Hematopoietic multipotent progenitor cell treated with erythropoietin and hydrocortisone succinate and interleukin-3 and kit ligand, for 17 days (in vitro differentiated cells): ENCODE results near the gene PLIN4.
A peak's percentile ranks its signal among the peaks of the same experiment; 100 is the strongest.

Source experiments
- DNase-seq: peaks from one replicate; pipeline ENCODE4 v3.0.0-alpha.2; 2015; ENCODE audit warnings: low spot score

Gene PLIN4

DNA sequence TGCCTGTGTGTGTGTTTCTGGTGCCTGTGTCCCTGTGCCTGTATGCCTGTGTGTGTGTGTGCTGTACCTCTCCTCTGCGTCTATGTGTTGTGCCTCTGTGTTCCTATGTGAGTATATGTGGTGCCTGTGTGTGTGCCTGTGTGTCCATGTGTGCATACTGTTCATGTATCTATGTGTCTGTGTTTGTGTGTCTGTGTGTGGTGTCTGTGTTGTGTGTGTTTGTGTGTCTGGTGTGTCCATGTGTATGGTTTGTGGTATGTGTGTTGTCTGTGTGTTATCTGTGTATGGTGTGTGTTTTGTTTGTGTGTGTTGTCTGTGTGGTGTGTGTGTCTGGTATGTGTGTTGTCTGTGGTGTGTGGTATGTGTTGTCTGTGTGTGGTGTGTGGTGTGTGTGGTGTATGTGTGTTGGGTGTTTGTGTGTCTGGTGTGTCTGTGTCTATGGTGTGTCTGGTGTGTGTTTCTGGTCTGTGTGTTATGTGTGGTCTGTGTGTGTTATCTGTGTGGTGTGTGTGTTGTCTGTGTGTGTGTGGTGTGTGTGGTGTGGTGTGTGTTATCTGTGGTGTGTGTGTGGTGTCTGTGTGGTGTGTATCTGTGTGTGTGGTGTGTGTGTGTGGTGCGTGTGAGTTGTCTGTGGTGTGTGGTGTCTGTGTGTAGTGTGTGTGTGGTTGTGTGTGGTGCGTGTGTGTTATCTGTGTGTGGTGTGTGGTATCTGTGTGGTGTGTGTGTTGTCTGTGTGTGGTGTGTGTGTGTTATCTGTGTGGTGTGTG is 25.8 kb downstream of the PLIN4 start:
- DNase-seq, result no peak

DNA sequence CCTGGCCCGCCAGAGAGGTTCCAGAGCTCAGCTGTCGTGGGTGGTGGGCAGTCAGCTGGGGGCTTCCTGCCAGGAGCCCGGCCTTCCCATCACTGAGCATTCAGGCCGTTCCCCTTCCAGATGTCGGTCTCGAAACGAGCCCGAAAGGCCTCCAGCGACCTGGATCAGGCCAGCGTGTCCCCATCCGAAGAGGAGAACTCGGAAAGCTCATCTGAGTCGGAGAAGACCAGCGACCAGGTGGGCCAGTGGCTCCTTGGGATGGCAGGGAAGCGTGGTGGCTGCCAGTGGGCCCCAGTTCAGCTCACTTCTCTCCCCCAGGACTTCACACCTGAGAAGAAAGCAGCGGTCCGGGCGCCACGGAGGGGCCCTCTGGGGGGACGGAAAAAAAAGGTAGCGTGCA is 26.8 kb downstream of the PLIN4 start:
- no peak for DNase-seq

DNA sequence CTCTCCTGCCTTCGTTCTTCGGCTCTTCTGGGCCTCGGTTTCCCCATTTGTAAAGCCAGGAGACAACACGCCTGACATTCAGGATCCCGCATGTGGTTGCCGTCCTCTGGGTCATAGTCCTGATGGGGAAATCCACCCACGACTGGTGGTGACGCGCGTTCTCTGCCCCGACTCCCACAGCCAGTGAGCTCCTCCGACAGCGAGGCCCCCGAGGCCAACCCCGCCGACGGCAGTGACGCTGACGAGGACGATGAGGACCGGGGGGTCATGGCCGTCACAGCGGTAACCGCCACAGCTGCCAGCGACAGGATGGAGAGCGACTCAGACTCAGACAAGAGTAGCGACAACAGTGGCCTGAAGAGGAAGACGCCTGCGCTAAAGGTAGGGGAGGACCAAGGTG is 29.8 kb downstream of the PLIN4 start:
- no peak for DNase-seq

DNA sequence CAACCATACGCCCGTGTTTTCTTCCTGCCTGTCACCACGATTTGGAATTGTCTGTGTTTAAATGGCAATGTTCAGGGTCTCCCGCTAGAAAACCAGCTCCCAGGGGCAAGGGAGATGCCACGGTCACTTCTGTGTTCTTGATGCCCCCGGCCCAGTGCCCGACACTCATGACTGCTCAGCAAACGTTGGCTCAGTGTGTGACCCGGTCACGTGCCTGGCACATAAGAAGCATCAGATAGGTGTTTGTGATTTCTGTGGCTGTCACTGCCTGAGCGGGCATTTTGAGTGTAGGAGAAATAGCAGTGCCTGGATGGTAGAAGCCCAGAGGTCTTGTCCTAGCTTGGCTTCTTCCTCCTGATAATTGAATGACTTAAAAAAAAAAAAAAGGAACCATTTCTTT is 30.7 kb downstream of the PLIN4 start:
- DNase-seq, result no peak

DNA sequence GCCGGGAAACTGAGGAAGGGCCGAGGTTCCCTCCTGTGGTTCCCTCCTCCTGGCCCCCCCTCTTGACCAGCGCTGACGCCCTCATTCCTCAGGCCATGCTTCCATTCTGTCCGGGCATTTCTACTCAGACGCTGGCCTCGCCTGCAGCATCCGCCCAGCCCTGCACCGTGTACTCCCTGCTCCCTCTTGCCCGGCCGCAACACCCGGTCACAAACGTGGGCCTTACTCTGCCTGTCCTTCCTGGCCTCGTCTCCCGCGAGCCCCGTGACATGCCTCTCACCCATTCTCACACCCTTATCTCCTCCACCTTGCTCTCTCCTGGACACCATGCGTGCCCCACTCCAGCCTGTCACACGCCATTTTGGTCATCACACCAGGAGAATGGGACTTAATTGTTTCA is 34.9 kb downstream of the PLIN4 start:
- DNase-seq, result no peak

DNA sequence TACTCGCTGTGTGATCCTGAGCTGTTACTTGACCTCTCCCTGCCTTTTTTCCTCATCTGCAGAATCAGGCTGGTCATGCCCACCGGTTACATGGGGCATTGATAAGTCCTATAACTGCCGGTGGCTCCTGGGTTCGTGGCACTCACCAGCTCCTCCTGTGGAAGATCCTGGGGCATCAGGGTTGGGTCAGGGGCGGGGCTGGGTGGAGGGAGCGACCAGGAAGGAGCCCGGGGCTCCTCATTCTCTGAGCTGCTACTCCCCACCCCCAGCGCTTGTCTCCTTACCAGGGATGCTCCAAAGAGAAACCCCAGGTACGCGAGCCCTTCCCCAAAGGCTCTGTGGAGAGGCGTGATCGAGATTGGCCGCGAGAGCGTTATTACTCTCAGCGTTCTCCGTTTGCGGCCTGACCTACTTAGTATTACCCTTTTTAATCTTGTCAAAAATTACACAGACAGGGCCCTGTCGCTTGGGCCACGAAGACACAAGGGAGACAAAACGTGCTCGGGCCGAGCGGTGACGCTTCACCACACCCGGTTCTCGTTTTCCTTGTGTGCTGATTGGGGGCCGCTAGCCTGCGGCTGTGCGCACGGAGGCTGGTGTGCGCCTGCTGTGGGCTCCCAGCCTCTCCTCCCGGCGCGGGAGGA is 35.4 kb downstream of the PLIN4 start:
- no peak for DNase-seq

DNA sequence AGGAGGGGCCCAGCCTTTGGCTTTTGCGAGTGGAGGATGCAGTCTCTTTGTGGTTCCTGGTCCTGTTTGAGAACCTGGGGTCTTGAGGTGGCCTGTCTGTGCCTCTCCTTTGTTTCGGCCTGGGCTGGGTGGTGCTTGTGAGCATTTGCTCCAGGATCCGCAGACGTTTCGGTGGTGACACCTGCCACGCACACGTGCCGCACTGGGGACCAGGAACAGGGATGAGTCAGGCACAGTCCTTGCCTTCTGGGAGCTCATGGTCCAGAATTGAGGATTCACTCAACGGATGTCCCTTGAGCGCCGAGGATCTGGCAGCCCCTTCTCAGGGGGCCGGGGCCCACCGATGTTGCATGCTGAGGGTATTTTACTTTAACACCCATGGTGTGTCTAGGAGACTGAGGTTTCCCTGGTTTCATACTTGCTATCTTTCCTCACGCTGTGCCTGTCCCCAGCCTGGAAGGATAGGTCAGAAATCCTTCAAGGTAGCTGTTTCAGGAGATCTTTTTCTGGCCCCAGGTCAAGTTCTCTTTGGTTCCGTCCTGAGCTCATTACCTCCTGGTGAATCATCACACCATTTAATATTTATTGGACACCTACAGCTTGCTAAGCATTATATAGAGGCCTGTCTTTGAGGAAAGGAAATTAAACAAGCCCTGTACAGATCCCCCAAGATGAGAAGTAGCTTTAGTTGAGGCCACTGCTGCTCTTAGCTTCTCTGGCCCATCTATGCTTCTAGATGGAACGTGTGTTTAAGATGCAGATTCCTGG is 41.1 kb downstream of the PLIN4 start:
- no peak for DNase-seq

DNA sequence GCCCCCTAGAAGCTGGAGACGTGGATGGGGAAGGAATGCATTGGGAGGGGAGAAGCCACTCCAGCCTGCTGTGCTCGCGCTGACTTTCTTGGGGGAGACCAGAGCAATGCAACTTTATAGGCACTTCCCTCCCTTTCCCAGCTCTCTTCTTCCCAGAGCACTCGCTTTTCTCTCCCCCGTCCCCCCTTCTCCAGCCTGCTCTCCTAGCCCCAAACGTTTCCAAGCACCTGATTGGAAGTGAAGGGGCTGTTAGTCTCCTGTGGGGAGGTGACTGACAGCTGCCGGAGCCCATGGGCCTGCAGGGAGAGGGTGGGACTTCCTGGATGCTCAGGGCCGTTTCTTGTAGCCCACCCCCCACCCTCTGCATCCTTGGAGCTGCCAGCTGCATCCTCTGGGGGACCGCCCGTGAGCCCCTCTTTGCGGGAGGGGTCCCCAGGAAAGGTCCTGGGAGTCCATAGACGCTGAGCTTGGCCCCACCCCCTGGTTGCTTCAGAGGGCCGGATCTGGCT is 43.7 kb downstream of the PLIN4 start:
- DNase-seq, result no peak

DNA sequence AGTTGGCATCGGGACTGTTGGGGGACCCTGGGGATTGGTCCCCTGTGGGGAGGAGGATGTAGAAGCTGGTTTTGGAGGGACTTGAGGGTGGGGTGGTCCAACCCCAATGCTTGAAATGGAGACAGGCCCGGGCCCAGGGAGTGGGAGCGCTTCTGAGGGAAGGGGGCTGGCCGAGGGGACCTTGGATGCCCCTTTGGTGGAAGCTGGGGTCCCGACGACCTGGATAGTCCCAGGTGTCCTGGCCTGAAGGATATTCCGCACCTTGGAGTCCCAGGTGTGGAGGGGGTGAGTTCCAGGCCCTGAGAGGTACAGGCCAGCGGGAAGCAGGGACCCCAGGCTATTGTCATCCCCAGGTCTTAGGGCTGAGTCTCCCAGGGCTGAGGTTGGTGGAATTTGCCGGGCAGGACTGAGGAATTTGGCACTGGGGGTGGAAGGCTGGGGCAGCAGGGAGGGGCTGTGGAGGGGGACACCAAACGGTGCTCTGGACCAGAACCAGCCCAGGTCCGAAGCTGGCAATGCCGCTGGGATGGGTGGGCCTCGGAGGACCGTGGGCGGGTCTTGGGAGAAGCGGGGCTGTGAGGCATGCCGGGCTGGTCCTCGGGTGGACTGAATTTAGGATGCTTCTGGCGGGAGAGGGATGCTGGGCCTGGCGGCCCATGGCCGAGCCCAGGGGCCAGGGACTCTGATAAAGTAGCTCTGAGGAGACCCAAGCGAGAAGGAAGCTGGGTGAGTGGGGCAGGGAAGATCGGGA is 44.3 kb downstream of the PLIN4 start:
- no peak for DNase-seq

DNA sequence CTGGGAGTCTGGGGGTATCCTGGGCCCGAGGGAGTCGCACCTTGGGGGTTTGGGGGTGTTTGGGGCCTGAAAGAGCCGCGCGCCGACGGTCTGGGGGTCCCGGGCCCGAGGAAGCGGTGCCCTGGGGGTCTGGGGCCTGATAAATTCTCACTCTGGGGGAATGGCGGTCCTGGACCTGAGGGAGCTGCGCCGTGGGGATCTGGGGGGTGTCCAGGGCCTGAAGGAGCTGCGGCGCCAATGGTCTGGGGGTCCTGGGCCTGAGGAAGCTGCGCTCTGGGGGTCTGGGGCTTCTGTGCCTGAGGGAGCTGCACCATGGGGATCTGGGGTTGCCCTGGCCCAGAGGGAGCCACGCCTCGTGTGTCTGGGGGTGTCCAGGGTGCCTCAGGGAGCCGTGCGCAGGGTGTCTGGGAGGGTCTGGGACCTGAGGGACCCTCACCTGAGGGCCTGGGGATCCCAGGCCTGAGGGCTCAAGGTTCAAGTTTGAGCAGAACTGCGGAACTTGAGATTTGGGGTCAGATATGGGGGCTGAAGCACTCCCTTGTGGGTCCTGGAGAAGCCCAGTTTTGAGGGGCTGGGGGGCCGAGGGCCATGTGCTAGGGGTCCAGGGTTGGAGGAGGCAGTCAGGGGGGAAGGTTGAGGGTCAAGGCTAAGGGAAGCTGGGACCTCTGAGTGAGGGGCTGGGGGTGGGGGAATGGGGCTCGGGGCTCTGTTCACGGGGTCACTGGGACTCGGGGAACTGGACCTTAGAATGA is 45.1 kb downstream of the PLIN4 start:
- no peak for DNase-seq

DNA sequence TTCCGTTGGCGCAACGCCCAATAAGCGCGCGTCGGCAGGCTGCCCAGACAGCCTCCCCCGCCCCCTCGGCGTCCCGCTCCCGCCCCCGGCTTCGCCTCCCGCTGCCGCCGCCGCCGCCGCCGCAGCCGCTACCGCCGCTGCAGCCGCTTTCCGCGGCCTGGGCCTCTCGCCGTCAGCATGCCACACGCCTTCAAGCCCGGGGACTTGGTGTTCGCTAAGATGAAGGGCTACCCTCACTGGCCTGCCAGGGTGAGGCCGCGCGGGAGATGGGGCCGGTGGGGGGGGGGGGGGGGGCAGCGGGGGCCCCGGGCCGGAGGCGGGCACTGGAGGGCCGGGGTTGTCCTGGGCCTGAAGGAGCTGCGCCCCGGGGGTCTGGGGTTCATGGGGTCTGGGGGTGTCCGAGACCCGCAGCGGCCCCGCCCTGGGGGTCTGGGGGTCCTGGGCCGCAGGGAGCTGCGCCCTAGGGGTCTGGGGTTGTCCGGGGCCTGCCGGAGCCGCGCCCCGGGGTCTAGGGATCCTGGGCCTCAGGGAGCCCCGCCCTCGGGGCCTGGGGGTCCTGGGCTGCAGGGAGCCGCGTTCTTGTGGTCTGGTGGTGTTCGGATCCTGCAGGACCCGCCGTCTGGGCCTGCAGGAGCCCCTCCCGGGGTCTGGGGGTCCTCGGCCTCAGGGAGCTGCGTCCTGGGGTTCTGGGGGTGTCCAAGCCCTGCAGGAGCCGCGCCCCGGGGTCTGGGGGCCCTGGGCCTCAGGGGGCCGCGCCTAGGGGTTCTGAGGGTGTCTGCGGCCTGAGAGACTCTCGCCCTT is 45.9 kb downstream of the PLIN4 start, which contains the start of gene HDGFL2:
TSS of gene HDGFL2 (plus strand) at position 124 of the 801 bp plus-strand sequence. CDS start at position 178, 54 bp downstream.
- DNase-seq, result no peak

DNA sequence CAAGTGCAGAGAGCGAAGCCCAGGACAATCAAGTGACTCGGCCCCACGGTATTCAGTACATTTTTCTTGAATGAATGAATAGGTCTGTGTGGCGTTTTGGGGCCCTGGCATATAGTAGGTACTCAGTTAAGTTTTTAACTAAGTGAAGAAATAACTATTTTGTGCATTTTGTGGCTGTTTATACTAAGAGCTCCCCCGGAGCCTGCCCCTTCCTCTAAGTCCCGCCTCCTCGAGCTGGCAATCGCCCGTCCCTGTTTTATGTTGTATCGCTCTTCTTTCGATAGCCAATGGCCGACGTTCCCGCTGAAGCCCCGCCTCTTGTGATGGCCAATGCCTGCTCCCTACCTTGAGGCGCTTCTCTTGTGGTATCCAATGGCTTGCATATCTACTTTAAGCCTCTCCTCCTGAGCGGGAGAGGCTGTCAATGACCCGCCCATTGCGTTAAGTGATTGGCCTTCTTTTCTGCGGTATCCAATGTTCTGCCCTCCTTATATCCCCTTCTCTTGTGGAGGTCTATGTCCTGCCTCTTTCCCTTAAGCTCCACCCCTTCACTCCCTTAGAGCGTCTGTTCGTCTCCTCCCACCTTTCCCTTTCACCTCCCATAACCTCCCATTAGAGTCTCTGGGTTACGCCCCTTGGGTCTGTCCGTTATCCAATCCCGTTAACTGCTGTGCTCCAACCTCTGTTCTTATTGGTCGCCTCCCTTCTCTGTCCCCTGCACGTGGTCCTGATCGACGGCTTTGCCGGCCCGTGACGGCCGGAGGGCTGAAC is 46.7 kb downstream of the PLIN4 start:
- peak; percentile 100 for DNase-seq

DNA sequence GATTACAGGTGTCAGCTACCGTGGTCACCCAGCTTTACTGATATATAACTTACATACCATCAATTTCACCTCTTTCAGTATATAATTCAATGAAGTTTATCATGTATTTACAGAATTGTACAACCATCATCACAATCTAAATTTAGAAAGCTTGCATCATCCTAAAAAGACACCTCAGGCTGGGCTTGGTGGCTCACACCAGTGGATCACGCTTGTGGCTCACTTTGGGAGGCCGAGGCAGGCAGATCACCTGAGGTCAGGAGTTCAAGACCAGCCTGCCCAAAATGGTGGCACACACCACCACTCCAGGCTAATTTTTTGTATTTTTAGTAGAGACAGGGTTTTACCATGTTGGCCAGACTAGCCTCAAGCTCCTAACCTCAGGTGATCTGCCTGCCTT is 50.5 kb downstream of the PLIN4 start:
- no peak for DNase-seq

DNA sequence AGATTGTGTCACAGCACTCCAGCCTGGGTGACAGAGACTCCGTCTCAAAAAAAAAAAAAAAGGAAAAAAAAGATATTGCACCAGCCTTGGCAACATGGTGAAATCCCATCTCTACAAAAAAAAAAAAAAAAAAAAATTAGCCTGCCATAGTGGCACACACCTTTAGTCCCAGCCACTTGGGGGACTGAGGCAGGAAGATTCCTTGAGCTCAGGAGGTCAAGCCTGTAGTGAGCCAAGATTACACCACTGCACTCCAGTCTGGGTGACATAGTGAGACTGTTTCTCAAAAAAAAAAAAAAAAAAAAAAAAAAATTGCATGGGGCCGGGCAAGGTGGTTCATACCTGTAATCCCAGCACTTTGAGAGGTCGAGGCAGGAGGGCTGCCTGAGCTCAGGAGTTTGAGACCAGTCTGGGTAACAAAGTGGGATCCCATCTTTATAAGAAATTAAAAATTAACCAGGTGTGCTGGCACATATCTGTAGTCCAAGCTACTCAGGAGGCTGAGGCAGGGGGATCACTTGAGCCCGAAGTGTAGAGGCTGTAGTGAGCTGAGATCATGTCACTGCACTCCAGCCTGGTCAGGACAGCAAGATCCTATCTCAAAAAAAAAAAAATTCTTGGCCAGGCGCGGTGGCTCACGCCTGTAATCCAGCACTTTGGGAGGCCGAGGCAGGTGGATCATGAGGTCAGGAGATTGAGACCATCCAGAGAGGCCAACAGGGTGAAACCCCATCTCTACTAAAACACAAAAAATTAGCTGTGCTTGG is 53.3 kb downstream of the PLIN4 start:
- DNase-seq, result no peak

DNA sequence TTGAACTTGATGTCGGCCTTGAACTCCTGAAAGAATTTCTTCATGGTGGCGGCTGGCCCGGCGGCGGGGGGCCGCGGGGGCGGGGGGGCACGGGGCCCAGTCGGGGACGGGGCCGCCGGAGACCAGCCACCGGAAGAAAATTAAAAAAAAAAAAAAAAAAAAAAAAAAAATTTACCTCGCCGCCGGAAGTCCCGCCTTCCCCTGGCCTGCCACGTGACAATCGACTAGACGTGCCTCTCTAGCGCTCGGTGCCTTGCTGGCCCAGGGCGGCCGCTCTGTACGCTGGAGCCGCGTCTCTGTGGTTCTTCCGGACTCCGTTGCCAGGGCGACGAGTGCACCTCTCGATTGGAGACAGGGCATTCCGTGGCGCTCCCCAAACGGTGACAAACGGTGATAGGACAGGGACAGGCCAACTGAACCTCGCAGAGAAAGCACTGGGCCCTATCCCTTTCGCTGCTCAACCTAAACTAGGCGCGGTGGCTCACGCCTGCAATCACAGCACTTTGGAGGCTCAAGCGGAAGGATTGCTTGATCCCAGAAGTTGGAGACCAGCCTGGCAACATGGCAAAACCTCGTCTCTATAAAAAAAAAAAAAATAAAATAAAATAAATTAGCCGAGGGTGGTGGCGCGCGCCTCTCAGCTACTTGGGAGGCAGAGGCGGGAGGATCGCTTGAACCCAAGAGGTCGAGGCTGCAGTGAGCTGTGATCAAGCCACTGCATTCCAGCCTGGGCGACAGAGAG is 60.5 kb downstream of the PLIN4 start, which contains the start of gene UBXN6:
TSS of gene UBXN6 (minus strand) at position 141 of the 742 bp plus-strand sequence. CDS start at position 44, 97 bp downstream.
- peak; percentile 100 for DNase-seq

DNA sequence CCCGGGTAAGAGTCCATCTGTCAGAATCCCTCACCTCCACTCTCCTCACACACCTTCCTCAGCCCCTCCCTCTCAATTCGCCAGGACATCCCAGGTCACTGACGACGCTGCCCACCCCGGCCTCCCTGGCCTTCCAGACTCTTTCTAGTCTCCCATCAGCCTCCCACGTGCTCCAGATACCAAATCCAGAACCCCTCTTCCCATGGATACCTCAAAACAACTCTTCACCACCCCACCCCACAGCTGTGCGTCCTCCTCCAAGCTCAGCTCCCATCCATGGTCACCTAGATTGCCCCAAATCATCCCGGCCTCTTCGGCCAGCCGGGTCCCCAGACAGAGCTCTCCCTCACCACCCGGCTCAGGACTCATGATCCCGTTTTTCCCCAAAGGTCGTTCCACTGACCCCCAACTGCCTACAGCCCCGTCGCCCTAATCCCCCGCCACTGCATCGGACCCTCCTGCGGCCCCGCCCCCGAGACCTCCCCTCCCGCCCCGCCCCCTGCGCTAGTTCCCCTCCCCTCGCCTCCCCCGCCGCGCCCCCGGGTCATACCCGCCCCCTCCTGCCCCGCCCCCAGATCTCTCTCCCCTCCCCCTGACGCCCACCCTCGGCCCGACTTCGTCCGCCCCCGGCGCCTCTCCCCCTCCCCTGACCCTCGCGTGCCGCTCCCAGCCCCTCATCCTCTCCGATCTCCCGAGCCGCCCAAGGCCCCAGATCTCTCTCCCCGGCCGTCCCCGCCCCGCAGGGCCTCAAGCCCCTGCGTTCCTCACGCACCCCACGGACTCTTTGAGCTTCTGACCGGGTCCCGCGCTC is 61.2 kb downstream of the PLIN4 start:
- peak; percentile 72 for DNase-seq

DNA sequence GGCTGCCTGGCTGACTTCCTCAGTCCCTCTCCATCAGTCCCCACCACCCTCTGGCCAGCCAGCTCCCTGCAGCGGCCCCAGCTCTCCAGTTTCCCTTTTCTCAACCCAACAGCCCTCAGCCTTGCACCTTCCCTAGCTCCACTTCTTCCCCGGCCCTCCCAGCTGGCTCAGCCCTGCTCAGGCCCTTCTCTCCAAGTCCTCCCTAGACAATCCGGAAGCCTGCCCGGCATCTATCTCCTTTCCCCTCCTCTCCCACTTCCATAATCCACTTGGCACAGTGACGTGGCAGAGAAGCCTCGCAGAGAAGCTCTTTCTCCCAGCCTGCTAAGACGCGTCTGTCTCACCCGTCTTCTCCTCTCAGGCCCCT is 61.8 kb downstream of the PLIN4 start:
- no peak for DNase-seq
